Peyer's patch (tissue), 4 donors: ENCODE data around the gene ZDHHC13.

ENCODE experiments used
- POLR2A ChIP-seq, 2 donors: fragments of 450-650 bp; IDR thresholded peaks; one replicate each; pipeline ENCODE4 v1.5.1; 2017; ENCODE audit warnings: antibody characterized with exemption in 2 of 2, mild to moderate bottlenecking in 2 of 2, moderate library complexity in 2 of 2
- TF ChIP-seq, protein P1 (sequence below), 6 experiments: fragments of 450-650 bp in 4 of 6; fragments of 200-600 bp in 2 of 6; sonication (generic) in 1 of 6; IDR thresholded peaks; one replicate each; pipeline ENCODE4 v1.5.1; 2017 to 2019; ENCODE audit warnings: antibody characterized with exemption in 6 of 6, mild to moderate bottlenecking in 3 of 6, moderate library complexity in 1 of 6

DNA sequence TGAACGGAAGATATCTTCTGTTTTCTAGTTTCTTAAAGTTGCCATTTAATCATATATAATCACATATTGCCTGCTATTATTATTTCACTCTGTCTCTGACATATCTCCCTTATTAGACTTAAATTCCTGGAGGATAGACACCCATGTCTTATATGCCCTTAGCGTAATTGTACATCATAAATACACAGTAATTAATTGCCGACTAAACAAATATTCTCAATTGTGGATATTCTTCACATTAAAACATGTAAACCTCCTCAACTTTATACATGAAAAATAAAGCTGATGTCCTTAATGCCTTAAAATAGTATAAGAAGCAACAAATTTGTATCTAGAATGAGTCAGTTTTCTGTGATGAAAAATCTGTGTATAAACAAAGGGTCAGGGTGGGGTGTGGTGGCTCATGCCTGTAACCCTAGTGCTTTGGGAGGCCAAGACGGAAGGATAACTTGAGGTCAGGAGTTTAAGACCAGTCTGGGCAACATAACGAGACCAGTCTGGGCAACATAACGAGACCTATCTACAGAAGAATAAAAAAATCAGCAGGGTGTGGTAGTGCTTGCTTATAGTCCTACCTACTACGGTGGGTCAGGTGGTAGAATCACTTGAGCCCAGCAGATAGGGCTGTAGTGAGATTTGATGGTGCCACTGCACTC lies 6.1 kb downstream of the ZDHHC13 start:
- TF ChIP-seq, protein P1, sequence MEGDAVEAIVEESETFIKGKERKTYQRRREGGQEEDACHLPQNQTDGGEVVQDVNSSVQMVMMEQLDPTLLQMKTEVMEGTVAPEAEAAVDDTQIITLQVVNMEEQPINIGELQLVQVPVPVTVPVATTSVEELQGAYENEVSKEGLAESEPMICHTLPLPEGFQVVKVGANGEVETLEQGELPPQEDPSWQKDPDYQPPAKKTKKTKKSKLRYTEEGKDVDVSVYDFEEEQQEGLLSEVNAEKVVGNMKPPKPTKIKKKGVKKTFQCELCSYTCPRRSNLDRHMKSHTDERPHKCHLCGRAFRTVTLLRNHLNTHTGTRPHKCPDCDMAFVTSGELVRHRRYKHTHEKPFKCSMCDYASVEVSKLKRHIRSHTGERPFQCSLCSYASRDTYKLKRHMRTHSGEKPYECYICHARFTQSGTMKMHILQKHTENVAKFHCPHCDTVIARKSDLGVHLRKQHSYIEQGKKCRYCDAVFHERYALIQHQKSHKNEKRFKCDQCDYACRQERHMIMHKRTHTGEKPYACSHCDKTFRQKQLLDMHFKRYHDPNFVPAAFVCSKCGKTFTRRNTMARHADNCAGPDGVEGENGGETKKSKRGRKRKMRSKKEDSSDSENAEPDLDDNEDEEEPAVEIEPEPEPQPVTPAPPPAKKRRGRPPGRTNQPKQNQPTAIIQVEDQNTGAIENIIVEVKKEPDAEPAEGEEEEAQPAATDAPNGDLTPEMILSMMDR (IDR thresholded peaks at IDR 0.05) = no peak
- TF ChIP-seq POLR2A (IDR thresholded peaks at IDR 0.05) = no peak
